IMR-90 (cell line): ENCODE results near the gene RXRG. TPM values are rescaled to one million over a fixed set of nuclear protein-coding genes. Genes with fewer than 3 reads are reported as not detected.
A peak's percentile ranks its signal among the peaks of the same experiment; 100 is the strongest.

Source experiments
- ATAC-seq: fragments of 200-7000 bp; cut with Tn5 transposase; 2 replicates; pipeline ENCODE4 v1.9.1; 2020; ENCODE audit warnings: low read depth, mild to moderate bottlenecking, moderate library complexity
- Bru-seq: library from RNA; stranded (reverse); fragments of 400-500 nt; gene quantifications from one replicate; lab custom pipeline; 2021; lab: Mats Ljungman, UMichigan
- BruChase-seq, 2 experiments: library from RNA; stranded (reverse); fragments of 400-500 nt; gene quantifications; one replicate each; lab custom pipeline; 2021; lab: Mats Ljungman, UMichigan
- BruUV-seq: library from RNA; stranded (reverse); fragments of 400-500 nt; replicated peaks from 2 replicates; lab custom pipeline; 2021; lab: Mats Ljungman, UMichigan
- CTCF ChIA-PET: fragments of 300-600 bp; formaldehyde crosslinking; extraction: SDS; loops from one replicate; lab custom pipeline; 2021; ENCODE audit warnings: antibody characterized with exemption; lab: Yijun Ruan, JAX
- POLR2A ChIA-PET: fragments of 300-600 bp; sonication (Branson Sonifier 250); formaldehyde crosslinking; loops from one replicate; lab custom pipeline; 2022; ENCODE audit warnings: antibody characterized with exemption; ENCODE audit not compliant: unreplicated experiment; lab: Charles Lee
- DNase-seq: peaks from one replicate; pipeline ENCODE4 v3.0.0; 2013
- H2AFZ ChIP-seq: replicated peaks from 2 replicates; pipeline ENCODE3; 2013; ENCODE audit warnings: low read length, mild to moderate bottlenecking; ENCODE audit not compliant: poor library complexity
- H2AK5ac ChIP-seq: 2 replicates; pipeline ENCODE4 v1.6.1; 2013; ENCODE audit warnings: low read depth, low read length, inconsistent platforms
- H2AK9ac ChIP-seq: replicated peaks from 2 replicates; pipeline ENCODE3; 2013; ENCODE audit warnings: mild to moderate bottlenecking, low read depth, low read length, moderate library complexity; ENCODE audit not compliant: poor library complexity
- H2BK120ac ChIP-seq: 2 replicates; pipeline ENCODE4 v1.6.1; 2013; ENCODE audit warnings: low read depth, low read length, inconsistent platforms
- H2BK15ac ChIP-seq: 3 replicates; pipeline ENCODE4 v1.6.1; 2013; ENCODE audit warnings: low read depth, low read length, inconsistent platforms
- H2BK20ac ChIP-seq: 2 replicates; pipeline ENCODE4 v1.6.1; 2013; ENCODE audit warnings: low read depth, mild to moderate bottlenecking, inconsistent platforms, low read length, moderate library complexity
- H2BK5ac ChIP-seq: 2 replicates; pipeline ENCODE4 v1.6.1; 2013; ENCODE audit warnings: mild to moderate bottlenecking, low read depth, low read length, inconsistent platforms; ENCODE audit not compliant: poor library complexity, severe bottlenecking
- H3K14ac ChIP-seq: replicated peaks from 2 replicates; pipeline ENCODE4 v1.6.1; 2013; ENCODE audit warnings: low read depth, low read length, inconsistent platforms
- H3K18ac ChIP-seq: 2 replicates; pipeline ENCODE4 v1.6.1; 2013; ENCODE audit warnings: low read depth, low read length, control low read depth
- H3K23ac ChIP-seq: 2 replicates; pipeline ENCODE4 v1.6.1; 2013; ENCODE audit warnings: low read depth, low read length, inconsistent platforms
- H3K27ac ChIP-seq: 2 replicates; pipeline ENCODE4 v1.5.1; 2013; ENCODE audit warnings: mild to moderate bottlenecking, control low read depth, low read length; ENCODE audit not compliant: insufficient read depth
- H3K27me3 ChIP-seq: 2 replicates; pipeline ENCODE4 v1.6.1; 2013; ENCODE audit warnings: low read length; ENCODE audit not compliant: control insufficient read depth, insufficient read depth
- H3K36me3 ChIP-seq: 2 replicates; pipeline ENCODE4 v1.6.1; 2013; ENCODE audit warnings: low read length, mixed read lengths; ENCODE audit not compliant: control insufficient read depth, insufficient read depth
- H3K4ac ChIP-seq: 2 replicates; pipeline ENCODE4 v1.6.1; 2013; ENCODE audit warnings: low read depth, low read length, inconsistent platforms
- H3K4me1 ChIP-seq: 2 replicates; pipeline ENCODE4 v1.6.1; 2013; ENCODE audit warnings: low read length, mixed read lengths; ENCODE audit not compliant: control insufficient read depth, insufficient read depth
- H3K4me2 ChIP-seq: 2 replicates; pipeline ENCODE4 v1.6.1; 2013; ENCODE audit warnings: low read depth, mild to moderate bottlenecking, control low read depth, low read length, moderate library complexity
- H3K4me3 ChIP-seq: 2 replicates; pipeline ENCODE4 v1.5.1; 2013; ENCODE audit warnings: low read depth, mild to moderate bottlenecking, control low read depth, low read length, moderate library complexity; ENCODE audit not compliant: insufficient read depth
- H3K56ac ChIP-seq: 2 replicates; pipeline ENCODE4 v1.6.1; 2013; ENCODE audit warnings: low read length, inconsistent platforms; ENCODE audit not compliant: insufficient read depth; ENCODE audit errors: extremely low read depth
- H3K79me1 ChIP-seq, 2 experiments: 2 replicates each; pipeline ENCODE4 v1.6.1; 2013; ENCODE audit warnings: low read length in 2 of 2, inconsistent platforms in 1 of 2, low read depth in 1 of 2
- H3K9ac ChIP-seq: 2 replicates; pipeline ENCODE4 v1.6.1; 2013; ENCODE audit warnings: low read depth, low read length, control low read depth
- H3K9me1 ChIP-seq: 2 replicates; pipeline ENCODE4 v1.6.1; 2013; ENCODE audit warnings: low read length, inconsistent platforms; ENCODE audit not compliant: insufficient read depth
- H3K9me3 ChIP-seq: 2 replicates; pipeline ENCODE4 v1.6.1; 2013; ENCODE audit warnings: low read length; ENCODE audit not compliant: control insufficient read depth, insufficient read depth
- H4K20me1 ChIP-seq: 2 replicates; pipeline ENCODE4 v1.6.1; 2013; ENCODE audit warnings: low read length, inconsistent platforms; ENCODE audit not compliant: insufficient read depth
- H4K5ac ChIP-seq: 2 replicates; pipeline ENCODE4 v1.6.1; 2013; ENCODE audit warnings: mild to moderate bottlenecking, low read depth, low read length, control low read depth
- H4K8ac ChIP-seq, 2 experiments: 2 replicates each; pipeline ENCODE4 v1.6.1; 2013; ENCODE audit warnings: low read depth in 2 of 2, low read length in 2 of 2, control low read depth in 1 of 2, inconsistent platforms in 1 of 2
- H4K91ac ChIP-seq: 2 replicates; pipeline ENCODE4 v1.6.1; 2013; ENCODE audit warnings: low read depth, low read length, inconsistent platforms; ENCODE audit not compliant: insufficient read depth
- BHLHE40 ChIP-seq: fragments of 150-350 bp; IDR thresholded peaks from 2 replicates; pipeline ENCODE4 v1.6.1; 2016; ENCODE audit warnings: mild to moderate bottlenecking, low read depth, low read length
- CEBPB ChIP-seq: IDR thresholded peaks from 2 replicates; pipeline ENCODE4 v1.6.1; 2012; ENCODE audit warnings: low read depth, low read length, improper control_type of control experiment
- CHD1 ChIP-seq: IDR thresholded peaks from 2 replicates; pipeline ENCODE4 v1.6.1; 2012; ENCODE audit warnings: low read depth, low read length, improper control_type of control experiment
- CTCF ChIP-seq: conservative IDR thresholded peaks from 2 replicates; pipeline ENCODE4 v1.5.1; 2012; ENCODE audit warnings: mild to moderate bottlenecking, low read depth, low read length, improper control_type of control experiment
- ELK1 ChIP-seq: fragments of 150-350 bp; IDR thresholded peaks from 2 replicates; pipeline ENCODE4 v1.6.1; 2016; ENCODE audit warnings: low read depth, mild to moderate bottlenecking, low read length, moderate library complexity, borderline replicate concordance
- FOS ChIP-seq: fragments of 150-350 bp; IDR thresholded peaks from 2 replicates; pipeline ENCODE4 v1.6.1; 2016; ENCODE audit warnings: low read depth, low read length
- MAFK ChIP-seq: IDR thresholded peaks from 2 replicates; pipeline ENCODE4 v1.6.1; 2012; ENCODE audit warnings: low read depth, low read length, improper control_type of control experiment
- MAZ ChIP-seq: IDR thresholded peaks from 2 replicates; pipeline ENCODE4 v1.6.1; 2012; ENCODE audit warnings: low read depth, mild to moderate bottlenecking, low read length, improper control_type of control experiment, moderate library complexity, borderline replicate concordance
- MXI1 ChIP-seq: IDR thresholded peaks from 2 replicates; pipeline ENCODE4 v1.6.1; 2012; ENCODE audit warnings: low read depth, mild to moderate bottlenecking, low read length, moderate library complexity, borderline replicate concordance
- NFE2L2 ChIP-seq: fragments of 150-350 bp; IDR thresholded peaks from 2 replicates; pipeline ENCODE4 v1.6.1; 2016; ENCODE audit warnings: low read depth, mild to moderate bottlenecking, low read length
- POLR2A ChIP-seq: IDR thresholded peaks from 2 replicates; pipeline ENCODE4 v1.6.1; 2012; ENCODE audit warnings: mild to moderate bottlenecking, low read depth, low read length
- RAD21 ChIP-seq: IDR thresholded peaks from 2 replicates; pipeline ENCODE4 v1.6.1; 2012; ENCODE audit warnings: low read length, improper control_type of control experiment
- RFX5 ChIP-seq: IDR thresholded peaks from 2 replicates; pipeline ENCODE4 v1.8.0; 2012; ENCODE audit warnings: low read depth, mild to moderate bottlenecking, low read length, moderate library complexity
- SMC3 ChIP-seq: fragments of 150-350 bp; IDR thresholded peaks from 2 replicates; pipeline ENCODE4 v1.6.1; 2016; ENCODE audit warnings: low read depth, mild to moderate bottlenecking, antibody characterized with exemption, low read length, moderate library complexity
- USF2 ChIP-seq: fragments of 150-350 bp; IDR thresholded peaks from 2 replicates; pipeline ENCODE4 v1.6.1; 2017; ENCODE audit warnings: mild to moderate bottlenecking, antibody characterized with exemption, low read length, low read depth
- WGBS, 2 experiments: methylation state at CpG; one replicate each; pipeline versions ENCODE4 v1.1.5 to v1.1.7; 2013; ENCODE audit warnings: missing lambda C conversion rate in 2 of 2; ENCODE audit not compliant: insufficient read length in 1 of 2; ENCODE audit errors: extremely low coverage in 2 of 2; 5-methylcytosine and 5-hydroxymethylcytosine counted together
- dilution Hi-C: fragments of 300-500 bp; cut with HindIII; formaldehyde crosslinking; loops from one replicate; pipeline ENCODE4 v1.14.3; 2018; ENCODE audit warnings: low sequenced_read_pairs; ENCODE audit not compliant: unreplicated experiment
- in situ Hi-C: fragments of 300-500 bp; cut with MboI; formaldehyde crosslinking; loops from 3 replicates; pipeline ENCODE4 v1.14.3; 2019; ENCODE audit warnings: low sequenced_read_pairs, inconsistent platforms, mixed read lengths
- intact Hi-C: fragments of 100-400 bp; cut with micrococcal nuclease; formaldehyde crosslinking; loops from 2 replicates; pipeline ENCODE4 v1.10.0; 2022
- long read RNA-seq: library from polyadenylated mRNA; unstranded; transcript quantifications from one replicate; pipeline ENCODE4 v2.0.0, GENCODE V29; 2021; ENCODE audit not compliant: unreplicated experiment
- polyA plus RNA-seq, 3 experiments: library from polyadenylated mRNA; depleted of rRNA; stranded (reverse); fragments of >200 nt; gene quantifications; 2 replicates each; pipeline ENCODE4 v1.2.3, GENCODE V29; 2012; ENCODE audit warnings: low replicate concordance in 1 of 3
- total RNA-seq: library from RNA; depleted of rRNA; stranded (reverse); fragments of >200 nt; gene quantifications from 2 replicates; pipeline ENCODE4 v1.2.3, GENCODE V29; 2012; rRNA removed

Gene RXRG
- total RNA-seq = not detected in 2 replicates
- polyA plus RNA-seq (2012; rRNA removed) = not detected in 2 replicates
- polyA plus RNA-seq (2012; cell fraction: cytosol; rRNA removed) = not detected in 2 replicates
- not detected in 2 replicates for polyA plus RNA-seq (2012; cell fraction: nucleus; rRNA removed; ENCODE audit: low replicate concordance)
- not detected for Bru-seq, nascent RNA
- BruChase-seq, experiment 1, labeled RNA remaining after a 6-hour chase = not detected
- BruChase-seq, experiment 2, labeled RNA remaining after a 2-hour chase = not detected
- long read RNA-seq = 0 reads

- Histone ChIP-seq H2BK120ac (no peak within 1 kb of the TSS), H4K8ac (no peak within 1 kb of the TSS), H3K23ac (no peak within 1 kb of the TSS; the same call in 1 of the 2 replicates), H2AK5ac (no peak within 1 kb of the TSS), H3K56ac (no peak within 1 kb of the TSS), H3K36me3 (no peaks in the 10 kb centered on the region), H3K4me3 (no peak within 1 kb of the TSS), H3K9me1 (no peaks in the 10 kb centered on the region), H3K4me2 (no peak within 1 kb of the TSS; the same call in 1 of the 2 replicates), H2AK9ac (peak within 1 kb of the TSS; percentile 48), H3K4ac (no peak within 1 kb of the TSS), H2BK20ac (no peak within 1 kb of the TSS), H4K5ac (no peak within 1 kb of the TSS), H3K18ac (no peak within 1 kb of the TSS), H3K79me1 (no peaks in the 10 kb centered on the region), H3K14ac (no peak within 1 kb of the TSS), H2AFZ (peak within 1 kb of the TSS; percentile 76), H2BK15ac (no peak within 1 kb of the TSS), H3K27ac (no peak within 1 kb of the TSS), H3K27me3 (peaks cover 11% of the 10 kb centered on the region), H3K9ac (no peak within 1 kb of the TSS), H3K9me3 (no peaks in the 10 kb centered on the region), H4K91ac (no peak within 1 kb of the TSS), H2BK5ac (no peak within 1 kb of the TSS), H4K20me1 (no peaks in the 10 kb centered on the region), H3K4me1 (no peaks in the 10 kb centered on the region)
- intact Hi-C loops = no loop called here
- 3% methylated on average over 6 of the region's 33 CpGs; no CpG with 5 or more reads in 1 of the 2 experiments for WGBS, 2 experiments
- in situ Hi-C loops = no loop called here
- DNase-seq (peak; percentile 0), ATAC-seq (peak; percentile 60)
- POLR2A ChIA-PET = no interaction called here
- CTCF ChIA-PET = no interaction called here
- no TSS peak for BruUV-seq
- dilution Hi-C loops = no loop called here
- TF ChIP-seq SMC3 = no peak
- no peak for TF ChIP-seq BHLHE40
- TF ChIP-seq RFX5 = no peak
- TF ChIP-seq MAFK = no peak
- no peak for TF ChIP-seq ELK1
- TF ChIP-seq NFE2L2 = no peak
- no peak for TF ChIP-seq MAZ
- no peak for TF ChIP-seq USF2
- TF ChIP-seq CTCF = no peak
- TF ChIP-seq POLR2A = no peak
- no peak for TF ChIP-seq CHD1
- no peak for TF ChIP-seq MXI1
- TF ChIP-seq FOS = no peak
- no peak for TF ChIP-seq CEBPB
- TF ChIP-seq RAD21 = no peak
Observed at GRCh38 chr1:165444897-165445370, at the start of gene RXRG. TSS of gene RXRG (minus strand) at chr1:165445126. CDS start at chr1:165444893, 233 bp downstream.
